ENCODE measurements around the gene PIWIL4.
"Not testable (repeated sequence)": the region's sequence is repeated elsewhere in the genome, so short reads cannot be mapped to it uniquely, and the experiment has no call there.

Gene PIWIL4

DNA sequence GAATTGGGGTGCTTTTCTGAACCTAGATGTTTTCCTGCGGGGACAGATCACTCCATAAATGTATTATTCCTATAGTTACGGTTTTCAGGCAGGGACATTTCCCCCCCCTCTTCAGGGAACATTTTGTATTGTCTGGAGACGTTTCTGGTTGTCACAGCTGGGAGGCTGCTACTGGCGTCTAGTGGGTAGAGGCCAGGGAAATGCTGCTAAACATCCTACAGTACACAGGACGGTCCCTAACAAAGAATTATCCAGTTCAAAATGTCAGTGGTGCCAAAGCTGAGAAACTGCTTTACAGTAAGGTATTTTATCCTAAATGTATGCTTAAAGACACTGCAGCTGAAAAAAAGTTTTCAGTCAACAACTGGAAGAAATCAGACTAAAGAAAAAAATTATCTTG is 19.4 kb downstream of the PIWIL4 start:
- DNase-seq: no peak

DNA sequence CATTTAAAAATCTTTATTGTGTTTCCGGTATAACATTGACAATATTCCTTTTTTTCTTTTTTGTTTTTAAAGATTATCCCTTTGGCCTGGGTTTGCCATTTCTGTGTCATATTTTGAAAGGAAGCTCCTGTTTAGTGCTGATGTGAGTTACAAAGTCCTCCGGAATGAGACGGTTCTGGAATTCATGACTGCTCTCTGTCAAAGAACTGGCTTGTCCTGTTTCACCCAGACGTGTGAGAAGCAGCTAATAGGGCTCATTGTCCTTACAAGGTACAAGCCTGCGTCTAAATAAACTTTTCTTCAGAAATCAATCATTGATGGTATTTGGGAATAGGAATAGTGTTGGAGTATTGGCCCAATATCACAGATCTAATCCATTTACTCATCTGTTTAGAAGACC is 19.8 kb downstream of the PIWIL4 start:
- DNase-seq: no peak

DNA sequence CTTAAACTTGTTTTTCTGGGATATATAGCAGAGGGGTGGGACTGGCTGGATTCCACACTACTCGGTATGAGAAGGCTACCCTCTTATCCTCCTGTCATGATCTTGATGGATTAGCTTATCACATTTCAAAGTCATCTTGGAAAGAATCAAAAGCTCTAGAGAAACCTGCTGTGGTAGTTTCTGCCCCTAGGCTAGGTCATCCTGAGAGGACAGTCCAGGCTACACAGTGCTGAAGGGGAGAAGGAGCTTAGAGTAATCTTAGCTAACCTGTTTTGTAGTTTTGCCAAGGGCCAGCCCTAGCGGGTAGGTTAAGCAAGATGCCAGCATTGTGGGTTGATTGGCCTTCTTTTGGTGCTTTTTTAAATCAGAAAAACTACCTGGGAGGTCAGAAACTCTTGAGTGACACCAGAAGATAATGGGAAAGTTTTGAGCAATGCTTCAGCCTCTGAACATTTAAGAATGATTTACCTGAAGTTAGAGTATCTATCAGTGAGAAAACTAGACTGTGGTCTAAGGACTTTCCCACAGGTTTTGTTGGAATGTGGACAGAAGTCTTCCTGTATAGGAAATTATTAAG is 21.3 kb downstream of the PIWIL4 start:
- no peak for DNase-seq

DNA sequence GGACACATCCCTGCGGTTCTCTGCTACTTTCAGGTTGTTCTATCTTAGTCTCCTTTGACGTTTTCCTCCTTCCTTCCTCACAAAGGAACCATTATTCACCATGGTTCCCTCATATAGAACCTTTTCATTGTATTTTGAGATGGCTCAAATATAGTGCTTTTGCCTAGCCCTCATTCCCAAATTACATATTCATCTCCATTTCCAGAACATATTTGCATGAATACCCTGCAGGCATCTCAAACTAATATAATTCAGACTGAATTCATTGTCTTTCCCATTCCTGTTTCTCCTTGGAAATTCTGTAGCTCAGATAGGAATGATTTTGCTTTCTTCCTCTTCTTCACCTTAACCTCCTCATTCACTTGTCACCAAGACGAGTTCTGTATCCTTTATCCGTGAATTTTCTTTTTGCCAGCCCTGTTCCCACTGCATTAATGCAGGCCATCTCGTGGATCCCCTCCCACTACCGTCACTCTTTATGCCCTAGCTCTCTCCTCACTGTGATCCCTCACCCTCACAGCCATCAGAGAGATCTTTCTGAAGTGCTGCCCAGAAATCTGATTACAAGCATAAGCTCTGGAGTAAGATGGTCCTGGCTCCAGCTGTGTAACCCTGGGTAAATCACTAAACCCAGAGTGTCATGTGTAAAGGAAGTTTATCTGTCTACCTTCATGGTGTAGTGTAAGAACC is 23.3 kb downstream of the PIWIL4 start:
- no peak for DNase-seq

DNA sequence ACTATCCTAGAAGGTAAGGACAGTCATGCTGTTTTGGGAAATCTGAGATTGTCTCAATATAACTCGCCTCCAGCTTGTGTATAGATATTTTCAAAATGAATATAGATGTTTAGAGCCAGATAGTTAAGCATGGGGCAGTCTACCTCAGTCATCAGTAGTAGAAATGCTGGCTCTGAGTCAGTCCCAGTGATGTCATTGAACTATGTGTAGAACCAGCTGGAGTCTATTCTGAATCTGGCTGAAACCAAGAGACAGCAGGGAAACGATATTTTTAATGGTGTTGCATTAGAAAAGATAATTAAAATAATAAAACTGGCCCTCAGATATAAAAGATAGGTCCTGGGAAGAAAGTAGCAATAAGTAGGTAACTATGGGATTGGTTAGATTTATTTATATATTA is 25.9 kb downstream of the PIWIL4 start:
- peak; percentile 27 for DNase-seq

DNA sequence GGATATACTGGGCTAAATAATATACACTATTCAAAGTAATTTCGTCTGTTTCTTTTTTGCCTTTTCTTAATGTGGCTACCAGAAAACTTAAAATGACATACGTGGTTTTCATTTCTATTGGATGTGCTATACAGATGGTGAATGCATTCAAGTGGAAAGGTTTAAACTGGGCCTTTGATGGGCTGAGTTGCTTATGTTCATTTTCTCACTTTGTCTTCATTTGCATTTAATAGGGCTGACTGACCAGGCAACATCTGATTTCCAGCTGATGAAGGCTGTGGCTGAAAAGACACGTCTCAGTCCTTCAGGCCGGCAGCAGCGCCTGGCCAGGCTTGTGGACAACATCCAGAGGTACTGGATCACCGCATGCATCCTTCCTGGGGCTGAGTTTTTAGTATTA is 27.9 kb downstream of the PIWIL4 start:
- DNase-seq: no peak

DNA sequence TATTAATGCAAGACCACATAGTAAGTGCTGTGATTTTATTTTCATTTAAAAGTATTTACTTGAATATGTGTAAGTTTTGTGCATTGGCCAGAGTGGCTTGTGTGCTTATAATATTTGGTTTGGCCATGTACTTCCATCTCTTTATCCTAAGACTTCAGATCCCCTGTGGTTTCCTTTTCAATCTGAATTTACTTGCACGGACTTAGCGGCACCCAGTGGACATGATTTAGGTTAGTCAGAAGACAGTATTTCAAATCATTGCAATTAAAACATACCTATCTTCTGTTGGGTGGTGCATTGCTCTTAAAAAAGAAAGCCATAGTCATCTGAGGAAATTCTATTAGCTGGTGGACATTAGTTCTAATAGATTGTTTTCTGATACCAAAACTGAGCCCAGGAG is 30.7 kb downstream of the PIWIL4 start:
- no peak for DNase-seq

DNA sequence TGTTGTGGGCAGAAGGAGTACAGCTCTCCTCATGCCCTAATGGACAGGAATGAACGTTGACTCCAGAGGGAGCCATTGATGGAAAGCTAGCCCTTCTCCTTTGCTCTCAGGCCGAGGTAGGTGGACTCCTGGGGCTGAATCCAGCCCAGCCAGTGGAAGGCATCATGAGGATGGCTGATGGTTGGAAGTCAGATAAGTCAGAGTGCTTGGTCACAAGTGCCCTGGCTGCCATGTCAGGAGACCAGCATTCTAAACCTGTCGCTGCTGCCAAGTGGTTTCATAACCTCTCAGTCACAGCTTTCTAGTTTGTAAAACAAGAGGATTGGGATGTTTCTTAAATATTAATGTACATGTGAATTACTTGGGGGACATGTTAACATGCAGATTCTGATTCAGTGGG is 32.3 kb downstream of the PIWIL4 start:
- no peak for DNase-seq

DNA sequence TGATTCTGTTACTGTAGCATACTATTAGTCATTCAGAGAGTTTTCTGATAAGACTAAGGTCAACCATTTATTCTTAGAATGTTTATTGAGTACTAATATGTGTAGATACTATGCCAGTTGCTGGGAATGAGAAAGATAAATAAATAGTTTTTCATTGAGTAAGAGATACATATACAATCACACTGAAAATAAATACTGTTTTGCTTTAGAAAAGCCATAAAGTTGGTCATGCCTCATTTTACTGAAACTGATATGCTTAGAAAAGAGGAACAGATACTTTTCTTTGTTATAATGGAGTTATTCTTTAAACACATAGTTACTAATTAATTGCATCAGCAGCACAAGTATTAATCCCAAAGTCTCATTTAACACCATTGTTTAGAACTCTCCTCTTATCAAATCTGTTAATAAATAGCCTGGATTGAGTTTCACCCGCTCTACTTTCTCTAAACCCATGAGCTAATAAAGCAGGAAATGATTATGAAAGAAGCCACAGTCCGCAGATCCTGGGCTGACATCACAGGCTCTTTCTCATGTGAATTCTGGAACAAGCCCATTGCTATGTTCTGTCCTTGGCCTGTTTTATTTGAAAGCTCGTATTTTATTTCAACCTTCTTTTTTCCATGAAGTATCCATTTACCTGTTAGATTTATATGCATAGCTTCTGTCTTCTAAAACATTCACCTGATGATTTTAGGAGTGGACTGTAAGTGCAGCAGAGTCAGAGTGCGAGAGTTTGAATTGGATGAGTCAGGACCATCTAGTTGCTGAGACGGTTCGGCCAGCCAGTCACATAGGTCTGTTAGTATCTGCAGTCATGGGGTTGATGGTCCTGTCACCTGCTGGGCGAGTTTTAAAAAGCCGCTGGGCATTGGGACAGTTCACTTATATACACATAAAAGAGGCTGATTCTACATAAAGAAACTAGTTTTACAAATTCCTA is 35.5 kb downstream of the PIWIL4 start:
- peak; percentile 8 for DNase-seq

DNA sequence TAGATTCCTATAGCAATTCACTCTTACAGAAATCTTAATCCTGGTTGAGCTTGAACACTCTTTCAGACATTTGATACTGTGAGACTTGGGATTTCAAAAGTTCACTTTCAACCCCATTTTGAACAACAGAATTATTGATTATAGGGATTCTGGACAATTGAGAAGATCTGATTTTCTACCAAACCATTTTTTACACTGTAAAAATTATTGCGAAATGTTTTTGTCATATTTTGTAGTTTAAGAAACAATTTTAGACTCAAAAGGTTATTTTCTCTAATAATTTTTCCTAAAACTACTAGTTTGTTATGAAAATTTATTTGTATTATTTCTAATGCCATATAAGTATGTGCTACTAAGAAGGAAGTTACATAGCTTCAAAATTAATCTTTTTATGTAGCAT is 36.4 kb downstream of the PIWIL4 start:
- DNase-seq: no peak

DNA sequence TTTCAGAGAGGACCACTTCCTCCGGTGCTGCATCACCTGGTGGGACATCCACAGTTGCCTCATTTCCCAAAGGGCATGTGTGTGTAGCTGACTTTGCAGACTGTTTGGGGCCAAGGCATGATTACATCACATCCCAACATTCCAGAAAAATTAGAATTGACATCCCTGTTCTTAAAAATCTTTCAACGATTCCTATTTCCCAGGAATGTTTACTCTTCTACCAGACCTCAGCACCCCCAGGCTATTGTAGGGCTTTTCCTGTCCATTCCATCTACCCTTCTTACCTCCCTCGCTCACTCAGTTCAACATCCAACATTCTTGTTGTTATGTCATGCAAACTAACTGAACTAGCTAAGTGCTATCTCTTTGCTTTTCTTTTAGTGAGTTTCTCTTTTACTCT is 37.3 kb downstream of the PIWIL4 start:
- DNase-seq: peak; percentile 73

DNA sequence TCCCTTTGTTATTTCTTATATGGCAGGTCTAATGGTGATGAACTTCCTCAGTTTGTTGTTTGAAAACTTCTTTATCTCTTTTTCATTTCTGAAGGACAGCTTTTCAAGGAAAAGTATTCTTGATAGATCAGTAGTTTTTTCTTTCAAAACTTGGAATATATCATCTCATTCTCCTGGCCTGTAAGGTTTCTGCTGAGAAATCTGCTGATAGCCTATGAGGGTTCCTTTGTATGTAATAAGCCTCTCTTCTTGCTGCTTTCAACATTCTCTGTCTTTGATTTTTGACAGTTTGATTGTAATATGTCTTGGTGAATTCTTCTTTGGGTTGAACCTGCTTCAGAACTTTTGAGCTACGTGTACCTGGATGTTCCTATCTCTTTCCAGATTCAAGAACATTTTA is 46.0 kb downstream of the PIWIL4 start:
- no peak for DNase-seq

DNA sequence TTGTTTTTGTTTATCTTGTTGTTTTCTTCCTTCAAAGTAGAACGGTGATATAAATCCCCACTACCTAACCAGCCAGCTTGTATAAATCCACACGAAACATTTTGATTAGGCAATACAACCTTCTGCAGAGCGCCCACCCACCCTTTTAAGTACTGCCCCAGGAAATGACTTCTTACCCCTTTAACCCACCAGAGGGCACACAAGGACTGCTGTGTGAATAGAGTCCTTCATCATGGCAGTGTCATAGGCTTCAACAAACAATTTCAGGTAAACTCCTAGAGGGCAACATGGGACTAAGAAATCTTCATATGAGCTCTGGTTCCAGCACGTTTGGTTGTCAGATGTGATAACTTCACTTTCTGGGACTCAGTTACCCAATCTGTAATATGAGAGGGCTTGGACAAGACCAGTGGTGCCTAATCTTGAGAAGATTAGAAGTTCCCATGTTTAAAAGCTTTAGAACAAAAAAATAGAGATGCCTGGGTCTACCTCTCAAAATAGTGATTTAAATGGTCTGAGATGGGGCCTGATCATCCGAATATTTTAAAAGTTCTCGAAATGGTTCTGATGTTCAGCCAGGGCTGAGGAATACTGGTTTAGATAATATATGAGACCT is 56.1 kb downstream of the PIWIL4 start:
- peak; percentile 75 for DNase-seq

DNA sequence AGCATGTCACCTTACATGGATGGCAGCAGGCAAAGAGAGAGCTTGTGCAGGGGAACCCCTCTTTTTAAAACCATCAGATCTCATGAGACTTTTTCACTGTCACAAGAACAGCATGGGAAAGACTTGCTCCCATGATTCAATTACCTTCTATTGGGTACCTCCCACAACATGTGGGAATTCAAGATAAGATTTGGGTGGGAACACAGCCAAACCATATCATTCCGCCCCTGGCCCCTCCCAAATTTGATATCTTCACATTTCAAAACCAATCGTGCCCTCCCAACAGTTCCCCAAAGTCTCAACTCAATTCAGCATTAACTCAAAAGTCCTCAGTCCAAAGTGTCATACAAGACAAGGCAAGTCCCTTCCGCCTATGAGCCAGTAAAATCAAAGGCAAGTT is 58.3 kb downstream of the PIWIL4 start:
- DNase-seq: not testable (repeated sequence)

DNA sequence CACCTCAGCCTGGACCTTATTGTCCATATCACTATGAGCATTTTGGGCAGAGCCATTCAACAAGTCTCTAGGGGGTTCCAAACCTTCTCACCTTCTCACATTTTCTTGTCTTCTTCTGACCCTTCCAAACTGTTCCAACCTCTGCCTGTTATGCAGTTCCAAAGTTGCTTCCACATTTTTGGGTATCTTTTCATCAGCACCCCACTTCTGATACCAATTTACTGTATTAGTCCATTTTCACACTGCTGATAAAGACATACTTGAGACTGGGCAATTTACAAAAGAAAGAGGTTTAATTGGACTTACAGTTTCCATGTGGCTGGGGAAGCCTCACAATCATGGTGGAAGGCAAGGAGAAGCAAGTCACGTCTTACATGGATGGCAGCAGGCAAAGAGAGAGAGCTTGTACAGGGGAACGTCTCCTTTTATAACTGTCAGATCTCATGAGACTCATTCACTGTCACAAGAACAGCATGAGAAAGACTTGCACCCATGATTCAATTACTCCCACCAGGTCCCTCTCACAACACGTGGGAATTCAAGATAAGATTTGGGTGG is 59.9 kb downstream of the PIWIL4 start:
- not testable (repeated sequence) for DNase-seq

DNA sequence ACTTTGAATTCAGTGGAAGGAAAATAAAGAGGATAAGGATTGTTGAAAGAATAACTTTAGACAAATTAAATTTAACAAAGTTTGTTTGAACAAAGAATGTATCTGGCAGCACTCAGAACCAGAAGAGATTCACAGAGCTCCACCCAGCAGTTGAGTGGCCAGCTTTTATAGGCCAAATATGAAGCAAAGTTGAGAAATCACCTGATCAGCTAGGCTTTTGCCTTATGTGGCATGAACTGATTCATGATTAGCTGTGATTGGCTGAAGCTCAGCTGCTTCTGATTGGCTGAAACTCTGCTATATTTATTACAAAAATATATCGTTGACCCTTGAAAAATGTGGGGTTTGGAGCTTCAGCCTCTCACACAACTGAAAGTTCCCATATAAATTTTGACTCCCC is 62.6 kb downstream of the PIWIL4 start:
- DNase-seq: no peak

DNA sequence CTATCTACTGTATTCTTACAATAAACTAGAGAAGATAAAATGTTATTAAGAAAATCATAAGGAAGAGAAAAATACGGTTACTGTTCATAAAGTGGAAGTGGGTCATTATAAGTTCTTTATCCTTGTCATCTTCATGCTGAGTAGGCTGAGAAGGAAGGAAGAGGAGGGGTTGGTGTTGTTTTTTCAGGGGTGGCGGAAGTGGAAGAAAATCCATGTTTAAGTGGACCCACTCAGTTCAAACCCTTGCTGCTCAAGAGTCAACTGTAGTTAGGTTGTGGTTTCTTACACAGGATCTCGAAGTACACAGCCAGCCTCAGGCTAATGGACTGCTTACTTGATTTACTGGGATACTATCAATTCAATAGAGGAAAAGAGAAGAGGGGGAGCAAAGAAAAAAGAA is 63.1 kb downstream of the PIWIL4 start:
- DNase-seq: no peak

DNA sequence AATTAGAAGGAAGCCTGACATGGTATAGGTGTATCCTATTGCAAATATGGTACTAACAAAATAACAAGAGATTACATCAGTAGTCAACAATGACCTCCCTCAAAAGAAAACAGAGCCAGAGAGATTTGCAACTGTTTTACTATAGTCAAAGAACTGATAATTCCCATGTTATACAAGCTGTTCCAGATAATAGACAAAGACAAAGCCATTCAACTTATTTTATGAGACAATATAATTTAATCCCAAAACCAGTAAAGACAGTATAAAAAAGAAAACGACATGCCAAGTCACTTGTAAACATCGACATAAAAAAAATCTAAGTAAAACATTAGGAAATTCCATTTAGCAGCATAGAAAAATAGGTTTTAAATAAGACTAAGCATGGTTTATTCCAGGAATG is 65.2 kb downstream of the PIWIL4 start:
- no peak for DNase-seq

DNA sequence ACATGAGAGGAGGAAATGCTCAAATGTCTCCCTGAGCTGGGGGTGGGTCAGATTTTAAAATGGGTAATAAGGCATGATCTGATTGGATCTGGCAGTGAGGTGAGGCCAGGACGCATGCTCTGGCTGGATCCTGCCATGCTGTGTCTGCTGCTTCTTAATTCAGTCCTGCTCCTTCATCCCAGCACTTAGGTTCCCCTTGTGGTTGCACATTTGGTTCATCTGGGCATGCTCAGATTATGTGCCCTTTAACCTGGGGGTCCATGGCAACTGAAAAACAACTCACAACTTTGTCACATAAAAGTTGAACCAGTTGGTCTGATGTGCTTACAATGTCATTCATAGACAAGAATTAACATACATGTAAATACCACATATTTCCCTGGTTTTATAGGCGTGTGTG is 67.9 kb downstream of the PIWIL4 start:
- DNase-seq: no peak

DNA sequence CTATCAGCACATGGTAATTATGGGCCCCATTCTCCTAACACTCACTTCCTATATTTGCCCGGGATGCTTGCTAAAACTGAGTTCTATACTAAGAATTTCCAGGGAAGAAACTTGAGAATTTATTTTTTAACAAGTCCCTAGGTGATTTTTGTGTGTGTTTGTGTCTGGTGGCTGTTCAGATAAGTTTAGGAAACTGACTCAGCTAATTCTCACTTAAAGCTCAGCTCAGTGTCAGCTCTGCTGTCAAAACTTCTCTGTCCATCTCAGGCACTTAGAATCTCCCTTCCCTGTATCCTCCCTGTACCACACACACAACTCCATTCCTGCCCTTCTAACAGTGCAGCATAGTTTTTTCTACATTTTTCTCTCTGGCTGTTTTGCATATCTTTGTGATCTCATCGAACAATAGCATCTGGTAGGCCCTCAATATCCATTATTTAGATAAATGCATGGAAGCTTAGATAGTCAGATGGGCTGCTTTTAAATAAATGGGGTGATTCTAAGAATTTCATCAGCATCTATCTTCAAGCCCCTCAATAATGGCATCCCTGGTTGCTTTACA is 69.3 kb downstream of the PIWIL4 start:
- no peak for DNase-seq

DNA sequence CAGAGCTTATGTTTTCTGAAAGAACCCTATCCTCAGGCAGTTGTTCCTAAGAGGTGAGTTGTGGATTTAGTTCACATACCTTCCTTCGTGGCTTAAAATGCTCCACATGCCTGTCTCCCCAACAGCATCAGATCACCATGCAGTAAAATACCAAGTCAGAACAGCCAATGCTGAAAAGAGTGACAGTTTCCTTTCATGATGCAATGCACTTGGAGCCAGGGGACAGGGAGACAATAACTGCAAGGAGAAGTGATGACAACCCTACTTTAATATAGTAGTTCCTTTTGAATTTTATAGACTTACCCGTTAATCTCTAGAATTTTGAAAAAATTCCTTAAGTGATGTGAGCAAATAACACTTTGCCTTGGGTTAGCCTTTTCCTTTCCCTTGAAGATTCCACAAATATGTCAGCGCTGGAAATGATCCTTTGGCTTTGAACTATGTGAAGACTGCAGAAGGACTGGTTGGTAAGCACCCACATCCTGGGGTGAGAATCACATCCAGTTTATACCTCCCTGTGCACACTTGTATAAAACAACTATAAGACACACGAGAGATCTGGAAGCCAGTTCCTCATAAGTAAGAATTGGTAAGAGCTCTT is 71.2 kb downstream of the PIWIL4 start:
- peak; percentile 12 for DNase-seq

DNA sequence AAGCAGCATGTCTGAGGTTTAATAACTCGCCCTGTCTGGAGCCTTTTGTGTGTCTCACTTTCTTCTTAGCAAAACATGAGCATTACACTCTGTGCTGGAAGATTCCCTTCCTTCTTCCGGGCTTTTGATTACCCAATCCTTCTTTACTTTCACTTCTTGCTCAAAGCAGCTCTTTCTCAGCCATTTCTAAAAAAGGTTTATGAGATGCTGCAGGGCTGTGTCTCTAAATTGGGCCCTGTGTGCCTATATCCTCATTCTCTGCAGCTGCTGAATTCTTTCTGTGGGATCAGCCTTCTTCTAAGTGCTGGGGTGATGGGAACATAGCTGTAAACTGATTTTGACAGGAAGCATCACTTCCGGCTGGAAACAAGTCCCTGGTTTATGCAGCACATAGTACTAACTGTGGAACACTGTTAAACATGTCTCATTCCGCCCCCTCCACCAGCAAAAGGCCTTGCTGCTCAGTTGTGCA is 71.8 kb downstream of the PIWIL4 start:
- peak; percentile 51 for DNase-seq
